SK-N-DZ (cell line): Measurements from ENCODE around the gene ZMIZ1.

Experiments used
- DNase-seq: peaks from one replicate; pipeline ENCODE4 v3.0.0-alpha.2; 2015; ENCODE audit warnings: low spot score

ZMIZ1 gene

DNA sequence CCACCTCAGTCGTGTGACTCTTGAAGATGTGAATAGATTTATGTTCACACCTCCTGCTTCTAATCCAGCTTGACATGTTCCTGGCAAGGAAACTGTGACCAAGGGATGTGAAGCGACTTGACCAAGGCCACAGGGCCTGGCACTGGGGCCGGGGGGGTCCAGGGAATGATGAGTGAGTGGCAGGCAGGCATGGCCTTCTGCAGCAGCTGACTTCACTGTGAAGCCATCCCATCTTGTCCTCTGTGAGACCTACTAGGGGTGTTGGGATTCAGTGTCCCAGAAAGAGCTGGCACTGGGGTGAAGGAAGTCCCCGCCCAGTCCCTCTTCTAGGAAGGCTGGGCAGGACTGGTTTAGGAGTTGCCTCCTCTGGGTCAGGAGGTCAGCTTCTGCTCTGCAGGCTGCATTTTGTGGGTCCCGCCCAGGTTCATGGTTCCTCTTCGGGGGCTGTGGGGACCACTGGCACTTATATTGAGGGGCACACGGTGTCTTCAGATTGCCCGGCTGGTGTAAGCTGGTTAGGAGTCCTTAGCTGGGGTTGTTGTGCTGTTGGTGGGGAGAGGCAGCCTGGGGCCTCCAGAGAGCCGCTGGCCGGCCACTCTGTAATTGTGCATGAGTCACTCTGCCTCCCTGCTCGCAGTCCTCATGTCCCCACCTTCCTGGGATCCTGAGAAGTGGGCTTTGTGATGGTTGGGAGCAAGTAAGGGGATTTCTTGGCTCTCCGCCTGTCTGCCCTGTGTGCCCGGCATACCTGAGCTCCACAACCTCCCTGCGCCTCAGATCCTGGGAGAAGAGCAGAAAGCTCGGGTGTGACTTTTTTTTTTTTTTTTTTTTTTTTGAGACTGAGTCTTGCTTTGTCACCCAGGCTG is 11.0 kb downstream of the ZMIZ1 start:
- DNase-seq, result no peak

DNA sequence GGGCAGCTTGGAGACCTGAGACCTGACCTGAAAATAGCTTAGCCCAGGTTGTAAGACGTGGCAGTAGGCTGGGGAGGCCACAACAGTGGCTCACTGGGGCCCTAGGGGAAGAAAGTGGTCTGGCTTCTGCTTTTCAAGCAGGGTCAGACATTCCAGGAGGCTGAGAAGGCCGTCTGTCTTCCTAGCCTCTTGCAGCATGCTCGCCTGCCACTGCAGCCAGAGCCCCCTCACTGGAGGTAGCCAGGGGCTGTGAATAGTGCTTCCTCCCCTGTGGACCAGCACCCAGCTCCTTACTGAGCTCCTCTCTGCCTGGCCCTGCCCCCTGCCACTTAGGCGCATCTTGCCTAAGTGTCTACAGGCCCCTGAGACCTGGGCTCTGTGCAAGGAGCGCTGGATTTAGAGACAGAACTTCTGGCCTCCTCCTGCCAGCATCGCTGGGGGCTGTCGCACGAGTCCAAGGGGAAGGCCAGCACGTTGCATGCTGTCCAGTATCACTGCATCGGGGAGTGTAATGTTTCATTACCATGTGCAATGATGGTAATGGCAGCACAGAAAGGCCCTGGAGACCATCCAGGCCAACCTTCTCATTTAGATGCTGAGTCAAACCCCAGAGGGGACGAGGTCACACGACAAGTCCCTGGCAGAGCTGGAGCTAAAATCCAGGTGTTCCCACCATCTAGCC is 12.7 kb downstream of the ZMIZ1 start:
- peak; percentile 36 for DNase-seq

DNA sequence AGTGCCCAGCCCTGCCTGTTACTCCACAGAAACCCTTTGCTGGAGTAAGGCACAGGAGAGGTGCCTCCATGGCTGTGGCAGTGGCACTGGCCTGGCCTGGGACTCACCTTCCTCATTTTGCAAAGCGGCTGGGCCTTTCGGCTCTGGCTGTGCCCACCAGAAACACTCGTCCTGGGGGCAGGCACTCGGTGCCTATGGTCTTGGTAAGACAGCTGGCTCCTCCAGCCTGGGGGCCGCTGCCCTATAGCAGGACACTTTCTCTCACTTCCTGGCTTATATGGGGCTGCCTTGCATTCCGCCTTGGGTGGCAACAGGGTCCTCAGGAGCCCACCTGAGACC is 13.2 kb downstream of the ZMIZ1 start:
- DNase-seq, result no peak

DNA sequence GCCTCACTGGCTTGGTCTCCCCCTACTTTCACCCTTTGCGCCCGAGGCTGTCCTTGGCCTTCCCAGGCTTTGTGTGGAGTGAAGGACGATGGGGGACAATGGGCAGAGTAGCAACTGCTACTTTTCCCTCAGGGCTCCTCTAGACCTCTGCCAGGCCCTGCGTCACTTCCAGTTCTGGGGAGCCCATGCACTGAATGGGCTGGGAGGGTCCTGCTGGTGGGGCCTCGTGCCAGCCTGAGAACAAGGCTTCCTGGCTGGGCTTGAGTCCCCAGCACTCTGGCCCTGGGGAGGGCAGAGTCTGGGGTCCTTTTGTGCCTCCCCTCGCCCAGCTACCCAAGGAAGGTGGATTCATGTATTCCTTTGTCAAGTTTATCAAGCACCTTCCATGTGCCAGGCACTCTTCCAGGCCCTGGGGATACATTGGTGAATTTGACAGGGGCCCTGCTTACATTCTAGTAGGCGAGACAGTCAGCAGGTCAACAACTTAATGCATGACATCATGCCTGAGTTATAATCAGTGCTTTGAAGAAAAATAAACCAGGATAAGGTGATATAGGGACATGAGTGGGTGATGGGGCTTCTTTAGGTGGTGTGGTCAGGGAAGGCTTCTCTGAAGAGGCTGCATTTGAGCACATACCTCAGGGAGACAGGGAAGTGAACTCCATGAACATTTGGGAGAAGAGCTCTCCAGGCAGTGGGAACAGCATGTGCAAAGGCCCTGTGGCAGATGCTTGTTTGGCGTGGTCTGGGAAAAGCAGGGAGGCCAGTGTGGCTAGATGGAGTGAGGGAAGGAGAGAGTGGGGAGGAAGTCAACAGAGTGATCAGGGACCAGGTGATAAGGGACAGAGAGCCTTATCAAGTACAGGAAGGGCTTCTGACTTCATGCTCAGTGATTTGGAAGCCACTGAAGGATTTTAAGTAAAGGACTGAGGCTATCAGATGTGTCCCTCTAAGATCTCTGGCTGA is 14.1 kb downstream of the ZMIZ1 start:
- DNase-seq, result no peak

DNA sequence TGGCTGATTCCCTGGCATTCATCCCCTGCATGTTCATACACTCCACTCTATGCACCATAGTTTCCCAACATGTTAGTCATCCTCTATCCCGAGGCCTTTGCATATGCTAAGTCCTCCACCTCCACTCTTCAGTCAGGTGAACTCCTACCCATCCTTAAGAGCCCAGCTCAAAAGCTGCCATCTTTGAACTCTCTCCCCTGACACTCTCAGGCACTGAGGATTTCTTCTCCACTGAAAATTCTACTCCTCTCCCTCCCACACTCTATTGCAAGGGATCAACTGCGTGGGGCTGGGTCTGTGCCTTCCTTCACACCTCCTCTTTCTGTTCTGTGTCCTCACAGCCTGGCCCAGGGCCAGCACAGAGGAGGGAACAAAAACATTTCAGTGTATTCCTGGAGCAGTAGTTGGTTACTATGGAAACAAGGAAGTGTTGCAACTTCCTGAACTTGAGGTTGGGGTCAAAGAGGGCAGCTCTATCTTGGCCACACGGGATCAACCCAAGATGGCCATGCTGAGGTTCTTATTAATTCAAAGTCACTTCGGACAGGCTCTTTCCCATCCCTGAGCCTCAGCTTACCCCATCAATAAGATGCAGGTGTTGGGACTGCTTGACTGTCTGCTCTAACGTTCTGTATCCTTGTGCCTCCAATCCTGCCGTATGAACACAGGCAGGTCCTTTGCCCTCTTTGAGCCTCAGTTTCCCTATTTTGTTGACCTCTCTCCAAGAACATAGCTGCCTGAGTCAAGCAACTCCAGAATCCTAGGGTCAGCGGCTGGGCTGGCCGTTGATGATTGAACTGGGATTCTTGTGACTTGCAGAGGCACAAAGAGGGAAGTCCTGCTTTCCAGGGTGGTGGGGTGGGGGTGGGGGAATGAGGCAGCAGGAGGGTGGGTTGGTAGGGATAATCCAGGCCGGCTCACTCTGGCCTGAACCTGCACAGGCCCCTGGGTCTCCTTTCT is 15.5 kb downstream of the ZMIZ1 start:
- no peak for DNase-seq

DNA sequence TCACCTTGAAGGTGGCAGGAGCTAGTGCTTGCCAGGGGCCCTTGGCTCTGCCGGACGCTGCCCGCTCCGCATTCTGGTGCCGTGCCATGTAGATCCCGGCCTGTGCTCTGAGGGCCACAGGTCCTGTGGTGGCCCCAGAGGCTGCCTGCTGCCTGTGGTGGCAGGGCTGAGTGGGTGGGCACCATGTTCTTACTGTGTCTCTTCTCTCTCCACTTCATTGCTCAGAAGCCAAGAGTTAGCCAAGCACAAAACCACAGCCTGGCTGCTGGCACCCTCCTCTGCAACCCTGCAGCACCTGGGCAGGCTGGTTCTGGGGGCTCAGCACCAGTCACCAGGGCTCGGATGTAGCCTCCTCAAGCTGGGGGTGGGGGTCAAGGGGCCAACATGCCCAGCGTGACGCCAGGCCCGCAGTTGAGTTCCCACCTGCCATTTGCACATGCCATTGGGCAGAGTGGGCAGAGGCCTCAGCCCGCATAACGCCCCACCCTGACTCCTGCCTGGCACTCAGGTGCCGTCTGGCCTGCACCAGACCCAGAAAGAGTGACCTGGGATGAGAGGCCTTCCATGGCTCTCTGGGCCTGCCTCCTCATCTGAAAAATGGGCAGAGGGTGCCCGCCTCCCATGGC is 16.3 kb downstream of the ZMIZ1 start:
- DNase-seq, result no peak

DNA sequence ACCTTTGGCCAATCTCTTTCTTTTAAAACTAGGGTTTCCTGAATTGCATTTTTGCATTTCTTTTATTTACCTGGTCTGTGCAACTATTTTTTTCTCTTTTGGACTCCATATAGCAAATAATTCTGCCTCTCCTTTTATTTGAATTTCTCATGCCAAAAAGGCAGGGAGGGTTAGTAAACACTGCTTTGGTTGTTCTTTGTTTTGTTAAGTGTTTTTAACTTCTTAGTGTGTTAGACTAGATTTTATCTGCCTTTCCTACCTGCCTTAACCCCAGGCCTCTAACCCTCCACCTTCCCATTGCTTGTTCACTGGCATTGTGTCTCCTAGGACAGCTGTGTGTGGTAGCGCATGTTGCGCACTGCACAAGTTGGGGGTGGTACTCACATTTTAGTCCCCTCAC is 18.1 kb downstream of the ZMIZ1 start:
- no peak for DNase-seq

DNA sequence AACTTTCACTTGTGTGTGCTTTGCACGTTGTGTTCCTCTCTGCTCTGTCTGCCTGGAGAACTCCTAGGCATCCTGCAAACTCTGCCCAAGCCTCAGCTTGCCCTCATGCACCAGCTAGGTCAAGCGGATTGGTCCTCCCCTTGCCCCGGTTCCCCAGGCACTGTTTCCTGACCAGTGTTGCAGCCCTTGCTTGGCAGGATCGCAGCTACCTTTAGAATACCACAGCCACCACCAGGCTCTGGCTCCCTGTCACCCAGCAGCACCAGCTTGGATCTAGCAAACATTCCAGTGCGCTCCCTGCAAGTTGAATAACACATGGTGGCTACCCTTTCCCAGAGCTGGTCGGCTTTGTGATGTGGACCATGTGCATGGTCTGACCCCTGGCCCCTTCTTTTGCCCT is 19.0 kb downstream of the ZMIZ1 start:
- DNase-seq, result no peak

DNA sequence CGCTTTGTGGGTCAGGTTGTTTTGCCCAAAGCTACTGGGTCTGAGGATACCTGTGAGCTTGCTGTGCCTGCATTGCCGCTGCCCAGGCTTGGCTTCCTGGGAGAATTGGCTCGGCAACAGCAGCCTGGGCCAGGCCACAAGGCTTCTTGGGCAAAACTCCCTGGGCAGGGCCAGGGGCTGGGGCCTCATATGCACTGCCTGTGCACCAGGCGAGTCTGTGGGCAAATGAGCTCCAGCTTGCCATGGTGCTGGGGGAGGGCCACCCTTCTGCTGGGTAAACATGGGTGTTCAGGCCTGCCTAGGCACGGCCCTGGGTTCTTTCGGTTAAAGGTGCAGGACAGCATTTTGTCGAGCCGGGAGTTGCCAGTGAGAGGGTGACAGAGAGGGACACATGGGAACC is 19.4 kb downstream of the ZMIZ1 start:
- no peak for DNase-seq

DNA sequence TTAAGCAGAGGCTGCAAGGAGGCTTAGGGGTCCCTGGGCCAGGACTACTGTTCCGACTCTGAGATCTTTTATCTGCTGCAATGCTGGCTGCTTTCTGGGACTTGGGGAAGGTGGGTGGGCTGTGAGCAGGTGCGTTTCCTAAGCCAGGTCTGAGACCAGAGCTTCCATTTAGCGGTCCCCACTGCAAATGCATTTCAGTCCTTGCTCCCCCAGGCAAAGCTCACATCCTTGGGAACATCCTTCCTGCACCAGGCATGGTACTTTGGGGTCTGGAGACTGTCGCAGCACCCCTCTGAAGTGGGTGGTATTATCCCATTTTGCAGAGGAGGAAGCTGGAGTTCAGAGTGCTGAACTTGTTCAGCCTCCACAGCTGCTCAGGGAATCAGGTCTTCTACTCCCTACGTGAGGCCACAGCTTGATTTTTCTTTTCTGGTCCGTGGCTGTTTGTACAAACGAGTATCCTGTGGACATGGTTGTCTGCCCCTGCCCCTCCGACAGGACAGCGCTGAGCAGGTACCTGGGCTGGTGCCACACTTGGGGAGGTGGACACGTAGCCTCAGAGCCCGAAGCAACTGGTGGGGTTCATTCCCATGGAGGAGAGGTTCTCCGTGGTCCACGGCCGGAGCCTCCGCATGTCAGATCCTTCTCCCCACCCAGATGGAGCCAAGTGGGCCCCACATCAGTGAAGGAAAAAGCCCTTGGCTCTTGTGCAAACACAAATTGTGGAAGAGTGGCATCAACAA is 20.0 kb downstream of the ZMIZ1 start:
- DNase-seq, result no peak

DNA sequence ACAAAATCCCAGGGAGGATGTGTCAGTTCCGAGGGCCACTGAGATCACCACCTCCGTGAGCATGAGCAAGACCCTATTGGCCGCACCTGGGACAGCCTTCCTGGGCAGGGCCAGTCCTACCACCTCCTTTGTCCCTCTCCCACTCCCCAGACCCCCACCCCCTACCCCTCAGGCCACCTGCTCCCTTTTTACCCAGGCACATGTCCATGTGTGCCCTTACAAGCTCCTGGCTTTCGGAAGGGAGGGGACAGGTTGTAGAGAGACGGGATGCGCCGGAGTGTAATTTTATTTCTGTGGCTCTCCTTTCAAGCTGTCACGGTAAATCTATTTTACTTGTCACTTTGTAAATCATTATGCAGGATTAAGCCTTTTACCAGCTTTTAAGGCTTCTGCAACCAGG is 20.9 kb downstream of the ZMIZ1 start:
- peak; percentile 73 for DNase-seq

DNA sequence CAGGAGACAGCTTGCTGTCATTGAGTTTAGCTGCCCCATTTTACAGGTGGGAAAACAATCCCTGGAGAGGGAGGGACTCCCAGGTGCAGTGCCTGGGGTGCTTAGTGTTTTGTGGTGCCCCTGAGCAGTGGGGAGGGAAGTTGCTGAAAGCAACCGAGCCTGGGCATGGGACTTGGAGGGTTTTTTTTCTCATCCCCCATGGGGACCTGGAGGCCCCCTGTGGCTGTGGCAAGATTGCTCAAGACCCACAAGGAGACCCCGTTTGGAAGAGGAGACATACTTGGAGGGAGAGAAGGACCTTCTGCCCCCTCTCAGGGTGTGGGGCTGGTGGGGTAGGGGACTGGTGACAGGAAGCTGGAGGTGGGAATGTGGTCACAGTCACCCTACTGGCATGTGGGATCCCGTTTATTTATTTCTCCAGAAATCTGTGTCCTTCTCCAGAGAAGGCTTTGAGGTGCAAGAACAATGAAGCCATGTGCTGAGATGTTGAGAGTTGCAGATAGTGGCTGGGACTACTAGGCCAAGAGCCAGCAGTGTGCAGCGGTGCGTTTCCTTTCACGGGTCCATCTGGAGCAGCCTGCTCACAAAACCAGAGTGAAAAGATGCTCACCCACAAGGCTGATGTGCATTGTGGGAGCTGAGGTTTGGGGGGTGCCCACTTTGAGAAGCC is 21.5 kb downstream of the ZMIZ1 start:
- DNase-seq, result no peak

DNA sequence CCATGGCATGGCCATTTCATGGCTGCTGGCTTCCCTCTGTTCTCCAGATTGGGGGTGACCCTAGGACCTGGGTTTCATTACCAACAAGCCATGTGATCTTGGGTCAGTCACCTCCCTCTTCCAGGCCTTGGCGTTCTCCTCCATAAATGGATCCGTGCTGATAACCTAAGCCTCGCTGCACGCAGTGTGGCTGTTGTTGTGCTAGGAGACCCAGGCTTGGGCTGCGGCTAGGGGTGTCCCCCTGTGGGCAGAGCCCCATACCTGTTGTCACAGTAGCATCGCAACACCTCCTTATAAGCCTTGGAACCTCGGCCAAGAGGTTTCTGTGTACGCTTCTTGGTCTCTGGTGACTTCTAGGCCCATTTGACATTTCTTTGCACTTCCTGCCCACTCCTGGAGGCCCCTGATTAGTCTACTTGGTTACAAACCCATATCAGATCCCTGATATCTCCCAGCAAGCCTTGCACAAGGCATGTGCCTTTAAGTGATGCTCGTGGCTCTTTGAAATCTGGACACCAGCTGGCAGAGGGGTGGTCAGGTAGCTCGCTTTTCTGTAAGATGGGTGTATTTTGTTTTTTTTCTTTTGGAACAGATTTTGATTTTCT is 23.6 kb downstream of the ZMIZ1 start:
- DNase-seq, result no peak

DNA sequence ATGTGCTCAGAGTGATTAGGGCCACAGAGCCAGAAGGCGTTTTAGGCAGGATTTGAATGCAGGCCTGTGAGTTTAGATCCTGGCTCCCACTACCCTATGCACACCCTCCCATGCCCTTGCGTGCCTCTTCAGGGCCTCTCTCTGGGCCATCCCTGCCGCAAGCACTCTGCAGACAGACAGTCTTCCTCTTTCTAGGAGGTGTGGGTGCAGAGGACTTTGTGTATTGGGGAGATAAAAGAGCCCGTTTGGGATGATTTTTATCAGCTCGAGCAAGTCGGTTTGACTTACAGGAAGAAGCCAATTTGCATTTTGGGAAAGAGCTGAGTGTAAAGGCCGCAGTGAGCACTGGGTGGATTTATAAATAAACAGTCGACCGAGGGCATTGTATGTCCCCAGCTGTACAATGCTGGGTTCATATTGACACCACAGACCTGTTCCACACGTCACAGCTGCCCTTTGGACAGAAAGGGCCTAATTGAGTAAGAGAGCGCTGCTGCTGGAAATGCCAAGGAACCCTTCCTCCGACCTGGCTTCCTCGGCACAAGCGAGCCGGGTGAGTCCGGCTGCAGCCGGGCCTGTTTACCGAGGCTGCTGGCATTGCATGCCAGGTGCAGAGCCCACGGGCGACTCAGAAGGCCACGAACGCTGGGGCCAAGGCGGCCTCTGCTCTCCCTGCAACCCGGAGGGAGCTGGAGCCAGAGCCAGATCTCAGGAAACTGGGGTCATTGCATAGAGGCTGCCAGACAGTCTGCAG is 25.1 kb downstream of the ZMIZ1 start:
- no peak for DNase-seq

DNA sequence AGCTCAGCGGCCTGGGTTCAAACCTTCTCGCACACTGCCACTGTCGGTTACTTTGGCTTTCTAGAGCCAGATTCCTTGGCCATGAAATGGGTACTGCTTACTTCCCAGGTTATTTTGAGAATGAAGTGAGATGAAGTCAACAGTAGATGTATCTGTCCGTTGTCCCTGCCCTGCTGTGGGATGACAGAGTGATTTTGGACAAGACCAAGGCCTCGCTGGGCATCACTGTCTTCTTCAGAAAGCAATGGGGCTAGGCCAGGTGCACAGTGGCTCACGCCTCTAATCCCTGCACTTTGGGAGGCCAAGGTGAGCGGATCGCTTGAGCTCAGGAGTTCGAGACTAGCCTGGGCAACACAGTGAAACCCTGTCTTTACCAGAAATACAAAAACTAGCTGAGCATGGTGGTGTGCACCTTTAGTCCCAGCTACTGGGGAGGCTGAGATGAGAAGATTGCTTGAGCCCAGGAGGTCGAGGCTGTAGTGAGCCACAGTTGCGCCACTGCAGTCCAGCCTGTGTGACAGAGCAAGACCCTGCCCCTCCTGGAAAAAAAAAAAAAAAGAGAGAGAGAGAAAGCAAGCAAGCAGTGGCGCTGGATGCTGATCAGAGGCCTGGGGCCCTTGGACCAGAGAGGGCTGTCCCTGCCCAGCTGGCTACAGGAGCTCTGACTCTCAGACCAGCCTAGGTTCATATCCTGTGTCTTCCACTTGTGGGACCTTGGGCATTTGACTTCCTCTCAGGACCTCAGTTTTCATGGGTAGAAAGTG is 25.8 kb downstream of the ZMIZ1 start:
- DNase-seq, result no peak

DNA sequence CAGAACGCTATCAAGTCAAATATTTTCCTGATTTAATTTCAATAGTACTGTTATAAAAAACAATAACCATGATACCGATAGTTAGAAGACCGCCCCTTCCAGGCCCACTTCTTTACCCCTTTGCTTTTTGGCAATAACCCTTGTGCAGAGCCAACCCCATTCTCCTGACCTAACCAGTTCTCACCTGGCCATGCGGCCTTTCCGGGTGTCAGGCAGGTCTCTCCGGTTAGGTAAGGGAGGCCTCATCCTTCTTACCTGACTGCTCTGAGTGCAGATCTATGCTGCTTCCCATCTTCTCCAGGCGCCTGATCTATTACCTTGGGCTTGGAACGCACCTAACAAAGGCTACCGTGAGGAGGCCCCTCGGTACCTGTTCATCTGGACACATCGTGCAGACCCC is 26.6 kb downstream of the ZMIZ1 start:
- DNase-seq, result no peak

DNA sequence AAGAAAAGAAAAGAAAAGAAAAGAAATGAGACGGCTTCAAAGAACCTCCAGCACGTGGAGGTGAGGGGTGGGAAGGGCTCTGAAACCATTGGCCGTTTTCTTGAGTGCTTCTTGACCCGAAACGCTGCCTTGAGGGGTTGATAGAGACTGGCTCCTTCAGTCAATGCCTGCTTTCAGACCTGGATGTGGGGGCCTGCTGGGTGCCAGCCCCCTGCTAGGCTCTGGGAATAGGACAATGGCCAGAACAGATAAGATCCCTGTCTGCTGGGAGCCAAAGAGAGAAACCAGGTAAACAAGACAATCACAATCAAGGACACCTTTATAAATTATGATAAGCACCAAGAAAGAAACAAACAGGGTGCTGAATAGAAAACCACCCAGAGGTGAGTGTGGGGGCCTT is 27.7 kb downstream of the ZMIZ1 start:
- DNase-seq, result no peak
